Sciatic nerve (tissue), 2 donors: ENCODE data around the gene ZDHHC11B. TPM values are rescaled to one million over a fixed set of nuclear protein-coding genes. Genes with fewer than 3 reads are reported as not detected.
A peak's percentile ranks its signal among the peaks of the same experiment; 100 is the strongest.
"Not testable (repeated sequence)": the region's sequence is repeated elsewhere in the genome, so short reads cannot be mapped to it uniquely, and the experiment has no call there.

Source experiments
- ATAC-seq: fragments of 200-7000 bp; cut with Tn5 transposase; one replicate; pipeline ENCODE4 v1.9.1; 2020; ENCODE audit warnings: mild to moderate bottlenecking, moderate library complexity
- DNase-seq: peaks from one replicate; pipeline ENCODE4 v3.0.0-alpha.2; 2020; ENCODE audit warnings: low spot score
- intact Hi-C: fragments of 100-400 bp; cut with DNase I; formaldehyde crosslinking; loops from one replicate; pipeline ENCODE4 v1.14.2; 2022
- total RNA-seq: library from RNA; stranded (reverse); fragmentation: NEBNext Ultra II Directional; extraction: Animal tissue kit (Norgen Biotek cat#: 25700); gene quantifications from one replicate; pipeline ENCODE4 v1.2.1, GENCODE V29; 2021
- donor health status: DM: no; HTN: no; CAD: no.
- donor health status: DM: no; HTN: no; CAD: no.

Gene ZDHHC11B
- total RNA-seq, 1 donor from 2014 or later = 1.9 TPM

DNA sequence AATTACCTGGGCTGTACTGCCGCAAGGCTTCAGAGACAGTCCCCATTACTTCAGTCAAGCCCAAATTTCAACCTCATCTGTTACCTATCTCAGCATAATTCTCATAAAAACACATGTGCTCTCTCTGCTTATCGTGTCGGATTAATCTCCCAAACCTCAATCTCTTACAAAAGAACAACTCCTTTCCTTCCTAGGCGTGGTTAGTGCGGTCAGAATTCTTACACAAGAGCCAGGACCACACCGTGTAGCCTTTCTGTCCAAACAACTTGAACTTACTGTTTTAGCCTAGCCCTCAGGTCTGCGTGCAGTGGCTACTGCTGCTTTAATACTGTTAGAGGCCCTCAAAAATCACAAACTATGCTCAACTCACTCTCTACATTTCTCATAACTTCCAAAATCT lies 78.4 kb downstream of the ZDHHC11B start:
- ATAC-seq, intact Hi-C loops, DNase-seq: not testable (repeated sequence)

DNA sequence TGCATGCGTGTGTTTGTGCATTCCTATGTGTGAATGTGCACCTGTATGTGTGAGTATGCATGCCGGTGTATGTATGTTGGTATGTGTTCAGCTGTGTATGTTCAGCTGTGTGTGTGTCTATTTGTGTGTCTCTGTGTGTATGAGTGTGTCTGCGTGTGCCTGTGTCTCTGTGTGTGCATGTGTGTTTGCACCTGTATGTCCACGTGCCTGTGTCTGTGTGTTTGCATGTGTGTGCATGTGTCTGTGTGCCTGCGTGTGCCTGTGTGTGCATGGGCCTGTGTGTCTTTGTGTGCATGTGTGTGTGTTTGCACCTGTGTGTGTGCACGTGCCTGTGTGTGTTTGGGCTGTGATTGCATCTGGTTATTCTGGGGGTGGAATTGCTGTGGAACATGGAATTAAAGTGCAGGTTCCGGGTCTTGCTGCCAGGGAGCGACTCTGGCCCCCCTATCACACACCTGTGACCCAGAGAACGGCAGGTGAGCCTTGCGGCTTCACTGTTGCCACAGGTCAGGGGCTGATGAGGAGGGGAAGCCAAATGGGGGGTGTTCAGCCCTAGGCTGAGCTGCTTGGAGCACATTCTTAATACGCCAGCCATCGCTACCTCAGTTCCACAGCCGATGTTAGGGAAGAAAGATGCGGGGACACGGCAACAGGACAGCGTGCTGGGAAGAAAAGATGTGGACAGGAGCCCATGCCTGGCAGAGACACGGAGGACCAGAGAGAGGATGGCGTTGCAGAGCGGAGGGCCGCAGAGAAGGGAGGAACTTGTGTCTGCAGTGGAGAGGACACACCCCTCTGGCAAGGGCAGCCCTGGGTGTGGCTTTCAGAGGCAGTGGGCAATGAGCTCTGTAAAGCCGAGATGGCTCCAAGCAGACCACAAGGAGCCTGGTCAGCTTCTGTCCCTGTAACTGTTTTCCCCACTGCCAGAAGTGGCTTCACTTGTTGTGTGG lies 87.5 kb downstream of the ZDHHC11B start:
- DNase-seq, intact Hi-C loops: not testable (repeated sequence)

DNA sequence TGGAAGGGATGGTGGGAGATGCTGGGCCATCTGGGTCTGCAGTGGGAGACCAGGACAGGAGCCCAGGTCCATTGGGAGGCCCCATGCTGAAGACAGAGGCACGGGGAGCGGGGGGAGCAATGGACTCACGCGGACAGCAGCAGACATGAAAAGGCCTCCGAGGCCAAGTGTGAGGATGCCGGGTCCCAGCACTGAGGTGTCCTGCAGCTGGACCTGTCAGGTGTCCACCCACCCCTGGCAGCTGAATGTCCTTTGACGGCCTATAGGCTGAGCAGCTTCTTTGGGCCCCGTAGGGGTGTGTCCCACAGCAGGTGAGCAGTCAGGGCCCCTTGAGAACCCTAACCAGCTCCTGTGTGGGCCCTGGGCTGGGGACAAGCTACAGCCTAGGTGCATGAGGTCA lies 88.3 kb downstream of the ZDHHC11B start:
- DNase-seq, ATAC-seq, intact Hi-C loops: not testable (repeated sequence)

More for the DNA sequence above, 87.5 kb downstream of the ZDHHC11B start:
- ATAC-seq = not testable (repeated sequence)

DNA sequence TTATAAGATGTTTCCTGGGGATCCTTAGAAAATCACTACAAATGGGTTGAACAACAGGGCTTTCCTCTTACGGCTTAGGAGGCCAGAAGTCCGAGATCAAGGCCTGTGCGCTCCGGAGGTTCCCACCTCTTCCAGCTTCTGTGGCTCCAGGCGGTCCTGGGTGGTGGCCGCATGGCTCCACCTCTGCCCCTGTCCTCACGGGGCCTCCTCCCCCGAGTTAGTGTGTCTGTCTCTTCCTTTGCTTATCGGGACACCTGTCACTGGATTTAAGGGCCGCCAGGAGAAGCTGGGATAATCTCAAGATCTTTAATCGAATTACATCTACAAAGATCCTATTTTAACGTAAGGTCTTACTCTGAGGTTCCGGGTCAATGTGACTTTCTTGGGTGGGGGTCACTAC lies 89.1 kb downstream of the ZDHHC11B start:
- DNase-seq = not testable (repeated sequence)

DNA sequence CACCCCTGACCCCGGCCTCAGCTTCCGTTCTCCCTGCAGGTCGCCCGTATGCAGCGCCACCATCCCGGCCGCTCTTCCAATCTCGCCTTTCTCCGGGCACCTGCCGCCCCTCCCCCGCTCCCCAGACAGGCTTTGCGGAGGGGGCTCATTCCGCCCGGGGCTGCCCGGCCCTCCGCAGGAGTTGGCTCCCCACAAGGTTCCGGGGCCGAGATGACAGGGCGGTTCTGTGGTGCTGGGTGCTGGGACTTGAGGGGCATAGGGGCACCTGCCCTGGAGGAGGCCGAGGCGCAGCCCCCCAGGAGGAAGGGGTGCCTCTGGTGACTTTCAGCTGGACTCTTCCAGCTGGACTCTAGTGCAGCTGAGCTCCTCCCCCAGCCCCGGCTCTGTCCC lies 90.5 kb downstream of the ZDHHC11B start:
- intact Hi-C loops, DNase-seq: not testable (repeated sequence)
- ATAC-seq = peak; percentile 2

More for the DNA sequence above, 89.1 kb downstream of the ZDHHC11B start:
- ATAC-seq, intact Hi-C loops: not testable (repeated sequence)

DNA sequence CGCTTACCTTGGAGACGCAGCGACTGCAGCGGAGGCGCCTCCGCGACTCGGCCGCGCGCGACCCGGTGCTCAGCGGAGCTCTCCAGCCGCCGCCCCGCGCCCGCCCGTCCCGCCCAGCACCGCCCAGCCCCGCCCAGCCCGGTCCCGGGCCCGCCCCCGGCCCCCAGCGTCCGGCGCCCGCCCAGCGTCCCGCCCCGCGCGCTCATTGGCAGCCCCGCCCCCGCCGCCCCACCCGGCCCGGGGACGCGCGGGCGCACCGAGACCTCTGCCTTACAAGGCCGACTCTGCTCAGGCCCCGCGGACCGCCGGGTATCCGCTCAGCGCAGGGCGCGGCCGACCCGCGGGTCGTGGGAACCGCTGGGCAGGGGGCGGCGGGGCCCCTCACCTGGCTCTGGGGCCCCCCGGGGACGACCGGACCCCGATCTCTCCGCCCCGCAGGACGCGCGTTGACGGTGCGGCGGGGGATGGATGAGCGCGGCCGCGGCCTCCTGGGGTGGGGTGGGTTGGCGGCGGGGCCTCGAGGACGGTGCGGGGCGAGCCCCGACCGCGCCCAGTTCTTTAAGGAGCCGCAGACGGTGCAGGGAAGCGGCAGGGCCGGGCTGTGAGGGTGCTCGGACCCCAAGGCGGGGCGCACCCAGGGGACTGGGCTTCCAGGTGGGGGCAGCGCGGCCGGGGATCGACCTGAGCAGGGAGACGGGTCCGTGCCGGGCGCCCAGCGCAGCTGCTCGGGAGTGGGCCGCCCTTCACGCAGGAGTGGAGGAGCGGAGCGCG lies 91.1 kb downstream of the ZDHHC11B start, which contains the start of gene TPPP:
TSS of gene TPPP (minus strand) at position 82 of the 771 bp plus-strand sequence. CDS start 15,292 bp downstream, outside the sequence.
- ATAC-seq = peak; percentile 87
- DNase-seq = peak; percentile 91
- intact Hi-C loops = not testable (repeated sequence)

DNA sequence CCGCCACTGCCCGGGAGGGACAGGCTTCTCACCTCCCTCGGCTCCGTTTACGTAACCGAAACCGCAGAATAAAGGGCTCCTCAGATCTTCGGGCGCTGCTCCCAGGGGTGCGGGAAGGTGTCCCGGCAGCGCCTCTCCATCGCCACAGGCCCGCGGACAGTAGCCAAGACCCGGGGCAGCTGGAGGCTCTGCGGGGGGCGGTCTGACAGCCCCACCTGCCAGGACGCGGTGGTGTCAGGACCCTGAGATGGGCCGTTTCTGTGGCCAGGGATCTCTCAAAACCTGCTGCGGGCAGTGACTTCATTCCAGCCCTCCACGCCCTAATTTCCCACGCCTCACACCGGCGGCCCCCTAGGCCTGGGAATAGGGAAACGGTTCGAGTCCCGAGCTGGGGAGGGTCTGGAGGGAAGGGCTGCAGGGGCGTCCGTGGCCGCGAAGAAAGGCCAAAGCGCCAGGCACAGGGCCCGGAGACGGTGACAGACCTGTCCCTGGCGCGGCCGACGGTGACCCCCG lies 91.9 kb downstream of the ZDHHC11B start:
- peak; percentile 57 for DNase-seq
- intact Hi-C loops, ATAC-seq: not testable (repeated sequence)

DNA sequence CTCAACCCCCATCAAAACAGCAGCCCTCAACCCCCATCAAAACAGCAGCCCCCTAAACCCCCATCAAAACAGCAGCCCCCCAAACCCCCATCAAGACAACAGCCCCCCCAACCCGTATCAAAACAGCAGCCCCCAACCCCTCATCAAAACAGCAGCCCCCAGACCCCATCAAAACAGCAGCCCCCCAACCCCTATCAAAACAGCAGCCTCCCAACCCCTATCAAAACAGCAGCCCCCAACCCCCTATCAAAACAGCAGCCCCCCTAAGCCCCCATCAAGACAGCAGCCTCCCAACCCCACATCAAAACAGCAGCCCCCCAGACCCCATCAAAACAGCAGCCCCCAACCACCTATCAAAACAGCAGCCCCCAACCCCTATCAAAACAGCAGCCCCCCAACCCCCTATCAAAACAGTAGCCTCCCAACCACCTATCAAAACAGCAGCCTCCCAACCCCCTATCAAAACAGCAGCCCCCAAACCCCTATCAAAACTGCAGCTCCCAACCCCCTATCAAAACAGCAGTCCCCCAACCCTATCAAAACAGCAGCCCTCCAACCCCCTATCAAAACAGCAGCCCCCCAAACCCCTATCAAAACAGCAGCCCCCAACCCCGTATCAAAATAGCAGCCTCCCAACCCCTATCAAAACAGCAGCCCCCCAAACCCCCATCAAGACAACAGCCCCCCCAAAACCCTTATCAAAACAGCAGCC lies 92.6 kb downstream of the ZDHHC11B start:
- intact Hi-C loops = no loop called here
- ATAC-seq (no peak), DNase-seq (no peak)

DNA sequence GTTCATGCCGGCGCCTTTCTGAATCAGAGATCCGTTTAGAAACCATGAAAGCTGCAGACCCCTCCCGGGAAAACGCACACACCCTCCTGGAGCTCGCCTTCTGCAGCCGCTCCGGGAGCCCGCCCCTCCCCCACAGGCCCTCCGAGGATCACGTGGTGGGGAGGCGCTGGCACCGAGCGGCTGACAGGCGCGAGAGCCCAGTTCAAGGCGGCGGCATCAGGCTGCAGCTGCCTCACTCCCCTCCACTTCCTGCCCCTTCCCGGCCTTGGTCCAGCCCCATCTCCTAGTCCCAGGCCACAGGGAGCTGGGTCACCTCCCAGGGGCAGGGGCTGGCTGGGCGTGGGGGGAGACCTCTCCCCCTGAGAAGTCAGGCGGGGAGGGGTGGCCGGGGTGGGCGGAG lies 93.5 kb downstream of the ZDHHC11B start:
- DNase-seq, intact Hi-C loops: not testable (repeated sequence)
- peak; percentile 84 for ATAC-seq

DNA sequence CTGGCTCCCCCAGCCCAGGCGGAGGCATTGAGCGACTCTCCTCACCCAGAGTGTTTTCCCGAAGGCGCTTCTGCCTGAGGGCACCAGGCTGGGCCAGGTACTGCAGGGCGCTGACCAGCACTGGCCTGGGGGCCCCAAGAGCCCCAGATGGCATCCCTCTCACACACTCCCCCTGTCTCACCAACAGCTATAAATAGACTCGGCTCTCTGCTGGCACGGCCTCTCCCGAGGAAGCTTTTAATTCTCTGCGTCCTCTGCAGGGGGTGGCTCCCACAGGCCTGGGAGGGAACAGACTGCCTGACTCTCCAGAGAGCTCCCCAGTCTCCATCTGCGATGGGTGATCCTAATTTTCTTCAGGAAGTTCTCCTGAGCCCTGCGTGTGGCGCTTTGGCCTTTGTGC lies 94.2 kb downstream of the ZDHHC11B start:
- DNase-seq, ATAC-seq, intact Hi-C loops: not testable (repeated sequence)

DNA sequence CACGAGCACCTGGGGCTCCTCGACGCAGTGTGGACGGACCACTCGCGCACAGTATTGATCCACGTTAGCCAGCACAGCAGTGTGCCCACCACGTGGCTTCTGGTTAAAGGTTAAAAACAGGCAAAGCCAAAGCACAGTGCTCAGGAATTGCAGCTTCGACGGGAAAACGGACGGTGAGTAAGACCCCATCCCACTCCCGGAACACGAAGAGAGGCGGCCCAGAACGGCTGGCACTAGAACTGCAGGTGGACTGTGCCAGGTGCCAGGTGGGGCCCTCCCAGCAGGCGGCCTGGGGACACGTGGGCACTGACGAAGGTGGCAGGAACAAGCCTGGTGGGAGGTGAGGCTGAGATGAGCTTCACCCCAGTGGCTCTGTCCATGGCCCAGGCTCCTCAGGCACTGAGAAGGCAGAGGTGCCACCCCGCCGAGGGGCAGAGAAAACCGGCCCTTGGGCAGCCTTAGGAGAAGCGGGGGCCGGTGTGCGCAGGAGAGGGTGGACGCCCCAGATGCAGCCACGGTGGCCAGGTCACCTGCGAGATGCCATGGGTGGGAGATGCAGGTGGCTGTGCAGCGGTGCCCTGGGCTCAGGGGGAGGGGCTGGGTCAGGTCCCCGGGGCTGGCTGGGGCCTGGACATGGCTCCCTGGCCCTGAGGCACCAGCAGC lies 96.0 kb downstream of the ZDHHC11B start:
- ATAC-seq, intact Hi-C loops: not testable (repeated sequence)
- DNase-seq = peak; percentile 60

DNA sequence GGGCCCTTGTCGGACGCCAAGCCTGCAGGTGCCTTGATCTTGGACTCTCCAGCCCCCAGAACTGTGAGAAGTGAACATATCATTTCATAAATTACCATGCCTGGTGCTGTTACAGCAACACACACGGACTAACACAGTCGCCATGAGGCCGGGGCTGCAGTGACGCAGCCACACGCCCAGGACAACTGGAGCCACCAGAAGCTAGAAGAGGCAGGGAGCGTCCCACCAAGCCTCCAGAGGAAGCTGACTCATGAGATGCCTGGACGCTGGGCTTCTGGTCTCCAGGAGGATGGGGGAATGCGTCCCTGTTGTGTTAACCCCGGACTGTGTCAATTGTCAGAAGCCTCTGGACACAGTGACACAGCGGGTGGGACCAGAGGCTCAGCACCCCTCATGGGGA lies 97.6 kb downstream of the ZDHHC11B start:
- DNase-seq, ATAC-seq, intact Hi-C loops: not testable (repeated sequence)

DNA sequence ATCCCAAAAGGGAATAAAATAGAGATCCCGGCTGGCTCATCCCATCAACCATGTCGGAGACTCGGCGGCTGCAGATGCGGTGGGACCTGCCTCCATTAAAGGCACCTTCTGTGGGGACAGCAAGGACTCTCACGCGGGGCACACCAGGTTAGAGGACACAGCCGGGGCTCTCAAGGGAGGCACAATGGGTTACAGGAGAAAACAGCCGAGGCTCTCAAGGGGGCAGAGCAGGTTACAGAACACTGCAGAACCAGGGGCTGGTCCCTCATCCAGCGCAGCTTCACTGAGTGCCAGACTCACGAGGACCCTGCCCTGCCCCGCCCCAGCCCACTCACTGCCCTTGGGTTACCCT lies 98.4 kb downstream of the ZDHHC11B start:
- ATAC-seq, intact Hi-C loops: not testable (repeated sequence)

DNA sequence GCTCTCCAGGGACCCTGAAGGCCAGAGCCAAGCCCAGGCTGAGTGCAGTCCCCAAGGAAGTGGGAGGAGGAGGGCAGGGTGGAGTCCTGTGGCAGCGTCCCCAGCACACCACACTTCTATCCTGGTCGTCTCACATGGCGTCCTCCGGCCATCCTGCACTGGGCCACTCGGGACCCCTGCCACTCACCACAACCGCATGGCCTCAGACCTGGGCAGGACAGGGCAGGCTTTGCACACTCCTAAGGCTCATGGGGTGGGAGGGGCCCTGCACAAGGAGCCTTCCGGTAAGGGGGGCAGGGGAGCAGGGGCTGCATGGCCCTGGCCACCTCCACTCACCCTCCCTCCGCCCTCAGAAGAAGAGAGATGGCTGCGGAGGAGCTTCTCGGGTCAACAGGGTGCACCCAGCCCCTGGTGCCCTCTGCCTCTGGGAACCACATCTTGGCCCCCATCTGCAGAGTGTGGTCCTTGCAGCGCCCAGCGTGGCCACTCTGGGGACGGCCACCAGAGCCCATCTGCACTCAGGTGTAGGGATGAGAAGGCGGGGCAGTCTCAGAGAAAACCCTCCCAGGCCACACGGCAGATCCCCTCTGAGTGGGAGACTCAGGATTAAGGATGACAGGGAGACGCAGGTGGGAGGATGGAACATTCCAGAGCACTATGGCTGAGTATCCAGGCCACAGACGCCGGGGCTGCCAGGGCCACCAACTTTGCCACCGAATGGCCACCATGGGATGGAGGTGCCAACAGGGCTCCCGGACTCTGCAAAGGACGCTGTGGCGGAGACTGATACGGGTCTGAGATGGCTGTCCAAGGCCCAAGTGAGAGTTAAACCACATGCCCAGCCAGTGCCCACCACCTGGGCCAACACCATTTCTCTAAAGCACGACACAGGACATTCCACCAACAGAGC lies 99.0 kb downstream of the ZDHHC11B start:
- ATAC-seq = no peak
- intact Hi-C loops = no loop called here
- no peak for DNase-seq

More for the DNA sequence above, 98.4 kb downstream of the ZDHHC11B start:
- not testable (repeated sequence) for DNase-seq

DNA sequence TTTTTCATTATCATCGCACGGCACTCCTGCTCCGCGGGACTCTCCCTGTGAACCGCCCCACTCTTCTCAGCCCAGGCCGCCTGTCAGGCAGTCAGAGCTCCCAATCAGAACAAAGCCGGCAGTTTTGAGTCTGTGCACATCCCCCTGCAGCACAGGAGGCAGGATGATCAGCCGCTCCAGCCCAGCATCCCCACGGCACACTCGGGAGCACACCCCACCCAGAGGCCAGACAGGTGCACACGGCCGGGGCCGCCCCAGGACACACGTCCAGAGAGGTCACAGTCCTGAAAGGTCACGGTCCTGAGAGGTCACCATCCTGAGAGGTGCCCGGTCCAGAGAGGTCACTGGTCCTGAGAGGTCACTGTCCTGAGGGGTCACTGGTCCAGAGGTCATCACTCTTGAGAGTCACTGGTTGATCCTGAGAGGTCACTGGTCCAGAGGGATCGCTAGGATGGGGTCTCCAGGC lies 99.7 kb downstream of the ZDHHC11B start:
- DNase-seq (no peak), ATAC-seq (no peak)
- intact Hi-C loops = no loop called here

DNA sequence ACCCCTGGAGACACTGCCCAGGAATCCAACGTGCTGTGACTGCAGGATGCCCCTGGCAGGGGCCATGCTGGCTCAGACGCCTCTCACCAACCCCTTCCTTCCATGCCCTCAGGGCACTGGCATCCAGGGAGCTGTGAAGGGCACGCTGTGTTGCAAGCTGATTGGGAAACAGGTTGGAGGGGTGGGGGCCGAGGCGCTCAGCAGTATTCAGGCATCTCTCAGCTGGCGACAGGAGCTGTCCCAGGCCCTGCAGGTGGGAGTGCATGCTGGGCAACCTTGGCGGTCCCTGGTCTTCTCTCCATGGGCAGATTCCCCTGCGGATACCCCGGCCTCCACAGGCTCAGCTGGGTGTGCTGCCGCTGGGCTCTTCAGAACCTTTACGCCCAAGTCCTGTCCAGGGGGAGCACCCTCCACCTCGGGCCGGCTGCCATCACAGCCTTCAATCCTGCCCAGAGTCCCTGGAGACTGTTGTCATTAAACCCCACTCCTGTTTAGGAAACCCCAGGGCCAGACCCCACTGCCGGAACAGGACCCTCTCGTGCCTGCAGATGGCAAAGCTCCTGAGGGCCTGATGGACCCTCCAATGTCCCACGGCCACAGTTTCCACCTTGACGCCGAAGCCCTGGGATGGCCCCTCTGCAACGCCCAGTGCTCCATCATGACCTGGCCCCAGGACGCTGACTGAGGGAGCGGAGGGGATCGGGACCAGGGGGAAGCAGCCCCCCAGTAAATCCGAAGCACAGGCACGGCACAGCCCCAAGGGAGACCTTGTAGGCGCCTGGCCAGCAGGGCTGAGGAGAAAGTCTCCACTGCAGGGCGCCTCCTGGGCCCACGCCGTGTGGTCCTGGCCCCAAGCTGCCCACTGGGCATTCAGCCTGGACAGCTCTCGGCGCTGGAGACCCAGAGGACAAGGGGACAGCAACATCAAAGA lies 100.7 kb downstream of the ZDHHC11B start:
- no peak for DNase-seq
- intact Hi-C loops = no loop called here
- no peak for ATAC-seq
